CD4-positive, alpha-beta memory T cell (primary cell): ENCODE measurements around the gene CUEDC1. TPM values are rescaled to one million over a fixed set of nuclear protein-coding genes. Genes with fewer than 3 reads are reported as not detected.

Source experiments
- CTCF ChIA-PET: fragments of 350-600 bp; sonication (Branson Sonifier 250); formaldehyde crosslinking; loops from one replicate; lab custom pipeline; 2021; ENCODE audit warnings: inconsistent platforms; ENCODE audit not compliant: partially characterized antibody; lab: Charles Lee
- POLR2A ChIA-PET: fragments of 350-600 bp; sonication (Branson Sonifier 250); formaldehyde crosslinking; loops from one replicate; lab custom pipeline; 2021; ENCODE audit not compliant: partially characterized antibody; lab: Charles Lee
- DNase-seq, 5 donors: peaks; one replicate each; pipeline versions ENCODE4 v3.0.0 to v3.0.0-alpha.2; 2020 to 2022; ENCODE audit warnings: mixed read lengths in 1 of 5
- H3K27ac ChIP-seq: one replicate; pipeline ENCODE4 v1.7.0; 2013; ENCODE audit warnings: low read depth, low read length
- H3K27me3 ChIP-seq: 2 replicates; pipeline ENCODE4 v1.7.0; 2013; ENCODE audit warnings: mild to moderate bottlenecking, low read length, moderate library complexity; ENCODE audit not compliant: insufficient read depth
- H3K36me3 ChIP-seq: 2 replicates; pipeline ENCODE4 v1.7.0; 2013; ENCODE audit warnings: mild to moderate bottlenecking, low read length, moderate library complexity; ENCODE audit not compliant: insufficient read depth
- H3K4me1 ChIP-seq: 2 replicates; pipeline ENCODE4 v1.7.0; 2013; ENCODE audit warnings: mild to moderate bottlenecking, low read length, moderate library complexity; ENCODE audit not compliant: insufficient read depth
- H3K4me3 ChIP-seq, 2 donors: one replicate each; pipeline ENCODE4 v1.7.0; 2013; ENCODE audit warnings: low read length in 2 of 2, mild to moderate bottlenecking in 1 of 2
- H3K9me3 ChIP-seq, 2 donors: one replicate each; pipeline ENCODE4 v1.7.0; 2013; ENCODE audit warnings: low read length in 2 of 2, control low read depth in 1 of 2; ENCODE audit not compliant: control insufficient read depth in 1 of 2
- H3K27ac Mint-ChIP-seq, 7 donors: one replicate each; pipeline ENCODE4 v1.8.0; 2020 to 2021; ENCODE audit warnings: mixed read lengths in 7 of 7, mild to moderate bottlenecking in 6 of 7, inconsistent platforms in 3 of 7, moderate library complexity in 3 of 7
- H3K27me3 Mint-ChIP-seq, 2 donors: one replicate each; pipeline ENCODE4 v1.8.0; 2020 to 2021; ENCODE audit warnings: mixed read lengths in 2 of 2
- H3K36me3 Mint-ChIP-seq, 2 donors: one replicate each; pipeline ENCODE4 v1.8.0; 2020 to 2021; ENCODE audit warnings: mixed read lengths in 2 of 2, inconsistent platforms in 1 of 2, mild to moderate bottlenecking in 1 of 2
- H3K4me1 Mint-ChIP-seq, 4 donors: one replicate each; pipeline ENCODE4 v1.8.0; 2020 to 2021; ENCODE audit warnings: mixed read lengths in 4 of 4, mild to moderate bottlenecking in 1 of 4
- H3K4me3 Mint-ChIP-seq, 8 donors: one replicate each; pipeline ENCODE4 v1.8.0; 2020 to 2021; ENCODE audit warnings: mixed read lengths in 8 of 8, mild to moderate bottlenecking in 7 of 8, moderate library complexity in 6 of 8, inconsistent platforms in 3 of 8
- H3K9me3 Mint-ChIP-seq, 8 donors: one replicate each; pipeline ENCODE4 v1.8.0; 2020 to 2021; ENCODE audit warnings: mixed read lengths in 8 of 8, mild to moderate bottlenecking in 5 of 8, inconsistent platforms in 3 of 8, moderate library complexity in 1 of 8
- intact Hi-C: fragments of 100-400 bp; cut with micrococcal nuclease; formaldehyde crosslinking; loops from one replicate; pipeline ENCODE4 v1.15.1; 2023
- polyA plus RNA-seq, 2 donors: library from polyadenylated mRNA; unstranded; fragments of 300-500 nt; fragmentation: Illumina TruSeq; gene quantifications; one replicate each; pipeline ENCODE4 v1.2.3, GENCODE V29; 2021
- total RNA-seq, 2 experiments: library from RNA; stranded (reverse); gene quantifications; one replicate each; pipeline ENCODE4 v1.2.3, GENCODE V29; 2021

The CUEDC1 gene
- total and polyA plus RNA-seq, 4 experiments from 2014 or later, result 0.61 to 0.90 TPM; not detected in 2

GRCh38 chr17:57956291-57957119, 1.3 kb upstream of the CUEDC1 start:
- H3K27me3 Mint-ChIP-seq, result peaks cover 2 to 6% of the 10 kb centered on the region in 2 donors

GRCh38 chr17:57954397-57955182, 622 bp downstream of the CUEDC1 start:
- Mint-ChIP-seq H3K4me3 (peak overlapping the region; percentile 58 to 78 (median 69)), H3K27ac (no peak overlapping the region), H3K9me3 (no peaks in the 10 kb centered on the region), H3K4me1 (peaks cover 18 to 35% (median 25%) of the 10 kb centered on the region in 4 donors), H3K27me3 (peaks cover 2 to 6% of the 10 kb centered on the region in 2 donors), H3K36me3 (no peaks in the 10 kb centered on the region)
- peaks cover 4% of the 10 kb centered on the region for H3K27me3 ChIP-seq
- peak overlapping the region in 1 of 2 donors; percentile 28 for H3K4me3 ChIP-seq
- intact Hi-C loops, result loop anchor here (5.0 kb wide), 1 partner anchor 43 kb away; no protein-coding TSS in a partner anchor
- H3K36me3 ChIP-seq, result no peaks in the 10 kb centered on the region
- ChIA-PET CTCF (interaction anchor here (0.9 to 1.5 kb wide), 3 partner anchors 9 to 42 kb away, joined by 3 to 4 read pairs (median 3); no protein-coding TSS in a partner anchor), POLR2A (interaction anchor here (0.9 to 2.8 kb wide), 4 partner anchors 28 to 45 kb away, joined by 3 to 12 read pairs (median 6); no protein-coding TSS in a partner anchor)
- no peaks in the 10 kb centered on the region for H3K9me3 ChIP-seq
- peaks cover 15% of the 10 kb centered on the region for H3K4me1 ChIP-seq
- H3K27ac ChIP-seq, result no peak overlapping the region
- DNase-seq, result peak in 1 of 5 donors; percentile 9

More at GRCh38 chr17:57956291-57957119, 1.3 kb upstream of the CUEDC1 start:
- H3K4me3 ChIP-seq, result peak overlapping the region; percentile 42 to 63
- H3K27me3 ChIP-seq, result peaks cover 4% of the 10 kb centered on the region
- Mint-ChIP-seq H3K27ac (peak overlapping the region in 2 of 7 donors; percentile 74 to 79), H3K36me3 (no peaks in the 10 kb centered on the region), H3K4me3 (peak overlapping the region; percentile 75 to 92 (median 82)), H3K9me3 (no peaks in the 10 kb centered on the region), H3K4me1 (peaks cover 14 to 30% (median 18%) of the 10 kb centered on the region in 4 donors)
- peaks cover 15% of the 10 kb centered on the region for H3K4me1 ChIP-seq
- intact Hi-C loops, result loop anchor here (5.0 kb wide), 1 partner anchor 41 kb away; no protein-coding TSS in a partner anchor
- H3K9me3 ChIP-seq, result no peaks in the 10 kb centered on the region
- H3K27ac ChIP-seq, result no peak overlapping the region
- DNase-seq, result peak; percentile 42 to 75 (median 49)
- POLR2A ChIA-PET, result interaction anchor here (1.2 to 2.8 kb wide), 4 partner anchors 30 to 50 kb away, joined by 3 to 12 read pairs (median 8); partner anchors contain the start of gene VEZF1
- CTCF ChIA-PET, result interaction anchor here (0.7 to 2.1 kb wide), 9 partner anchors 9 to 144 kb away, joined by 3 to 10 read pairs (median 4); no protein-coding TSS in a partner anchor
- H3K36me3 ChIP-seq, result no peaks in the 10 kb centered on the region

- Mint-ChIP-seq H3K4me1 (peaks cover 18 to 40% (median 27%) of the 10 kb centered on the region in 4 donors), H3K4me3 (peak overlapping the region; percentile 58 to 78 (median 69)), H3K27me3 (peaks cover 2 to 6% of the 10 kb centered on the region in 2 donors), H3K9me3 (no peaks in the 10 kb centered on the region), H3K27ac (no peak overlapping the region), H3K36me3 (no peaks in the 10 kb centered on the region)
- no peak for DNase-seq
- no peaks in the 10 kb centered on the region for H3K9me3 ChIP-seq
- ChIA-PET CTCF (interaction anchor here (0.9 to 1.3 kb wide), 3 partner anchors 22 to 60 kb away, joined by 3 to 4 read pairs (median 3); no protein-coding TSS in a partner anchor), POLR2A (interaction anchor here (0.9 to 2.8 kb wide), 5 partner anchors 29 to 54 kb away, joined by 3 to 12 read pairs (median 6); partner anchors contain the start of gene SRSF1)
- peaks cover 15% of the 10 kb centered on the region for H3K4me1 ChIP-seq
- intact Hi-C loops, result no loop called here
- H3K4me3 ChIP-seq, result no peak overlapping the region
- peaks cover 4% of the 10 kb centered on the region for H3K27me3 ChIP-seq
- no peaks in the 10 kb centered on the region for H3K36me3 ChIP-seq
- no peak overlapping the region for H3K27ac ChIP-seq
These were observed 1.4 kb downstream of the CUEDC1 start for GRCh38 chr17:57953705-57954396.

GRCh38 chr17:57953219-57953618, 2.0 kb downstream of the CUEDC1 start:
- H3K27me3 Mint-ChIP-seq, result peaks cover 2 to 6% of the 10 kb centered on the region in 2 donors
- no peaks in the 10 kb centered on the region for H3K9me3 Mint-ChIP-seq
- no peaks in the 10 kb centered on the region for H3K36me3 ChIP-seq
- no peak for DNase-seq
- no peaks in the 10 kb centered on the region for H3K36me3 Mint-ChIP-seq
- no peak overlapping the region for H3K27ac Mint-ChIP-seq
- ChIA-PET CTCF (interaction anchor here (1.1 to 1.3 kb wide), 2 partner anchors 22 to 60 kb away, joined by 3 to 4 read pairs; no protein-coding TSS in a partner anchor), POLR2A (interaction anchor here (0.8 to 2.2 kb wide), 2 partner anchors 35 to 54 kb away, joined by 3 to 6 read pairs; partner anchors contain the start of genes SRSF1 and VEZF1)
- peaks cover 21 to 45% (median 32%) of the 10 kb centered on the region in 4 donors for H3K4me1 Mint-ChIP-seq
- no peaks in the 10 kb centered on the region for H3K9me3 ChIP-seq
- H3K4me3 Mint-ChIP-seq, result peak overlapping the region in 7 of 8 donors; percentile 21 to 72 (median 41)
- peaks cover 4% of the 10 kb centered on the region for H3K27me3 ChIP-seq
- H3K4me3 ChIP-seq, result no peak overlapping the region
- peaks cover 17% of the 10 kb centered on the region for H3K4me1 ChIP-seq
- H3K27ac ChIP-seq, result no peak overlapping the region
- intact Hi-C loops, result no loop called here

- no peaks in the 10 kb centered on the region for H3K9me3 ChIP-seq
- H3K9me3 Mint-ChIP-seq, result no peaks in the 10 kb centered on the region
- H3K4me1 Mint-ChIP-seq, result peaks cover 17 to 37% (median 28%) of the 10 kb centered on the region in 4 donors
- peaks cover 0 to 2% of the 10 kb centered on the region in 2 donors for H3K36me3 Mint-ChIP-seq
- ChIA-PET POLR2A (no interaction called here), CTCF (interaction anchor here (1.0 to 1.6 kb wide), 2 partner anchors 47 to 50 kb away, joined by 3 to 4 read pairs; no protein-coding TSS in a partner anchor)
- H3K27ac Mint-ChIP-seq, result no peak overlapping the region
- H3K4me3 Mint-ChIP-seq, result no peak overlapping the region
- no peak overlapping the region for H3K4me3 ChIP-seq
- DNase-seq, result no peak
- H3K27ac ChIP-seq, result no peak overlapping the region
- intact Hi-C loops, result loop anchor here (5.0 kb wide), 1 partner anchor 57 kb away; no protein-coding TSS in a partner anchor
- H3K4me1 ChIP-seq, result peaks cover 18% of the 10 kb centered on the region
- peaks cover 0 to 5% of the 10 kb centered on the region in 2 donors for H3K27me3 Mint-ChIP-seq
- no peaks in the 10 kb centered on the region for H3K36me3 ChIP-seq
- no peaks in the 10 kb centered on the region for H3K27me3 ChIP-seq
These were observed 5.6 kb downstream of the CUEDC1 start for GRCh38 chr17:57949649-57950048.
